K562 (cell line): Measurements from ENCODE around the gene SCAMP3. TPM values are rescaled to one million over a fixed set of nuclear protein-coding genes. Genes with fewer than 3 reads are reported as not detected.

Experiments
- ARHGAP35 ChIP-seq: fragments of 450-650 bp; IDR thresholded peaks from 2 replicates; pipeline ENCODE4 v1.6.1; 2018; ENCODE audit not compliant: partially characterized antibody
- BCOR ChIP-seq: fragments of 450-650 bp; IDR thresholded peaks from 2 replicates; pipeline ENCODE4 v1.6.1; 2016
- FOXO4 ChIP-seq: fragments of 450-650 bp; formaldehyde crosslinking; IDR thresholded peaks from 2 replicates; pipeline ENCODE4 v1.4.0; 2020; ENCODE audit warnings: mild to moderate bottlenecking, moderate library complexity
- GABPA ChIP-seq: fragments of 200-800 bp; sonication (Bioruptor generic); conservative IDR thresholded peaks from 2 replicates; pipeline ENCODE4 v1.6.1; 2016; ENCODE audit warnings: low read depth, missing genetic modification characterization, missing compliant biosample characterization
- HIVEP1 ChIP-seq: fragments of 250-450 bp; sonication (Bioruptor Pico); IDR thresholded peaks from 2 replicates; pipeline ENCODE4 v1.4.0; 2020; ENCODE audit warnings: mild to moderate bottlenecking
- ILF3 ChIP-seq: fragments of 450-650 bp; IDR thresholded peaks from 2 replicates; pipeline ENCODE4 v1.6.1; 2018; ENCODE audit warnings: antibody characterized with exemption, mild to moderate bottlenecking, moderate library complexity, borderline replicate concordance
- MAFF ChIP-seq: IDR thresholded peaks from 2 replicates; pipeline ENCODE4 v1.6.1; 2012; ENCODE audit warnings: low read length, improper control_type of control experiment
- MCM3 ChIP-seq: fragments of 450-650 bp; IDR thresholded peaks from 2 replicates; pipeline ENCODE4 v1.6.1; 2016
- NCOA1 ChIP-seq: fragments of 450-650 bp; IDR thresholded peaks from 2 replicates; pipeline ENCODE4 v1.6.1; 2016; ENCODE audit warnings: low read depth
- PHF8 ChIP-seq: fragments of 200-600 bp; sonication (generic); IDR thresholded peaks from 2 replicates; pipeline ENCODE4 v1.6.1; 2012; ENCODE audit warnings: mixed run types, mild to moderate bottlenecking, inconsistent platforms, low read length, moderate library complexity, borderline replicate concordance
- SIN3B ChIP-seq: fragments of 450-650 bp; IDR thresholded peaks from 2 replicates; pipeline ENCODE4 v1.6.1; 2017; ENCODE audit warnings: low read depth, mild to moderate bottlenecking, moderate library complexity
- SMAD4 ChIP-seq: fragments of 250-450 bp; sonication (Bioruptor Pico); conservative IDR thresholded peaks from 2 replicates; pipeline ENCODE4 v1.8.0; 2021; ENCODE audit warnings: inconsistent platforms, mild to moderate bottlenecking, moderate library complexity
- TAF1 ChIP-seq: IDR thresholded peaks from 2 replicates; pipeline ENCODE4 v1.6.1; 2011; ENCODE audit warnings: mild to moderate bottlenecking, low read length, moderate library complexity; ENCODE audit not compliant: insufficient read depth, control insufficient read depth, severe bottlenecking; ENCODE audit errors: extremely low read depth
- TCF3 ChIP-seq: sonication (generic); formaldehyde crosslinking; IDR thresholded peaks from 2 replicates; pipeline ENCODE4 v1.4.0; 2020; ENCODE audit warnings: mild to moderate bottlenecking, missing genetic modification reagents
- TFAM ChIP-seq: fragments of 250-450 bp; sonication (Bioruptor Pico); conservative IDR thresholded peaks from 2 replicates; pipeline ENCODE4 v1.5.0; 2021; ENCODE audit warnings: mild to moderate bottlenecking, moderate library complexity
- ZBTB34 ChIP-seq: fragments of 250-450 bp; sonication (Bioruptor Pico); IDR thresholded peaks from 2 replicates; pipeline ENCODE4 v1.8.0; 2021; ENCODE audit warnings: mild to moderate bottlenecking, moderate library complexity
- ZNF140 ChIP-seq: fragments of 250-450 bp; sonication (Bioruptor Pico); IDR thresholded peaks from 2 replicates; pipeline ENCODE4 v1.8.0; 2021; ENCODE audit warnings: moderate library complexity, mild to moderate bottlenecking, inconsistent platforms
- ZNF217 ChIP-seq: sonication (generic); formaldehyde crosslinking; IDR thresholded peaks from 2 replicates; pipeline ENCODE4 v1.8.0; 2022; ENCODE audit warnings: mild to moderate bottlenecking, missing genetic modification reagents
- ZNF282 ChIP-seq: sonication (generic); formaldehyde crosslinking; IDR thresholded peaks from 2 replicates; pipeline ENCODE4 v1.8.1; 2023; ENCODE audit warnings: missing genetic modification reagents
- ZNF707 ChIP-seq: fragments of 250-450 bp; sonication (Bioruptor Pico); conservative IDR thresholded peaks from 2 replicates; pipeline ENCODE4 v1.8.0; 2022; ENCODE audit warnings: inconsistent platforms, mild to moderate bottlenecking, moderate library complexity
- ZNF778 ChIP-seq: fragments of 450-650 bp; formaldehyde crosslinking; IDR thresholded peaks from 2 replicates; pipeline ENCODE4 v1.4.0; 2020; ENCODE audit warnings: mild to moderate bottlenecking, moderate library complexity
- ZNF785 ChIP-seq: fragments of 250-450 bp; sonication (Bioruptor Pico); IDR thresholded peaks from 2 replicates; pipeline ENCODE4 v1.4.0; 2020; ENCODE audit warnings: mild to moderate bottlenecking
- polyA plus RNA-seq, 8 experiments: library from polyadenylated mRNA; depleted of rRNA in 4 of 8; stranded (reverse) in 5 of 8; unstranded in 3 of 8; fragments of >200 nt; fragmentation: Nextera tagmentation in 2 of 8; fragmentation: Illumina TruSeq in 1 of 8; extraction: Ambion mirVana in 2 of 8; extraction: Trizol in 1 of 8; gene quantifications; 2 replicates each; pipeline versions ENCODE4 v1.2.1 to v1.2.3, GENCODE V29; 2011 to 2014; ENCODE audit warnings: inconsistent platforms in 1 of 8, missing spikeins in 1 of 8
- total RNA-seq, 7 experiments: library from RNA; depleted of rRNA in 6 of 7; stranded (reverse); fragments of >200 nt in 6 of 7; fragmentation: Illumina TruSeq in 2 of 7; extraction: Trizol in 2 of 7; gene quantifications; 2 replicates each; pipeline versions ENCODE4 v1.2.1 to v1.2.3, GENCODE V29; 2011 to 2021; ENCODE audit warnings: low replicate concordance in 1 of 7
- TF ChIP-seq, protein P1 (sequence below): fragments of 450-650 bp; IDR thresholded peaks from 2 replicates; pipeline ENCODE4 v1.6.1; 2016; ENCODE audit warnings: mild to moderate bottlenecking
- TF ChIP-seq, protein P2 (sequence below): sonication (generic); IDR thresholded peaks from 2 replicates; pipeline ENCODE4 v1.6.1; 2016

SCAMP3 gene
- total and polyA plus RNA-seq, 9 of the 15 experiments (the other 6 are each of a cell fraction or from before 2014, with no cell fraction given) = 14.2 to 131 (median 86.1) TPM

DNA sequence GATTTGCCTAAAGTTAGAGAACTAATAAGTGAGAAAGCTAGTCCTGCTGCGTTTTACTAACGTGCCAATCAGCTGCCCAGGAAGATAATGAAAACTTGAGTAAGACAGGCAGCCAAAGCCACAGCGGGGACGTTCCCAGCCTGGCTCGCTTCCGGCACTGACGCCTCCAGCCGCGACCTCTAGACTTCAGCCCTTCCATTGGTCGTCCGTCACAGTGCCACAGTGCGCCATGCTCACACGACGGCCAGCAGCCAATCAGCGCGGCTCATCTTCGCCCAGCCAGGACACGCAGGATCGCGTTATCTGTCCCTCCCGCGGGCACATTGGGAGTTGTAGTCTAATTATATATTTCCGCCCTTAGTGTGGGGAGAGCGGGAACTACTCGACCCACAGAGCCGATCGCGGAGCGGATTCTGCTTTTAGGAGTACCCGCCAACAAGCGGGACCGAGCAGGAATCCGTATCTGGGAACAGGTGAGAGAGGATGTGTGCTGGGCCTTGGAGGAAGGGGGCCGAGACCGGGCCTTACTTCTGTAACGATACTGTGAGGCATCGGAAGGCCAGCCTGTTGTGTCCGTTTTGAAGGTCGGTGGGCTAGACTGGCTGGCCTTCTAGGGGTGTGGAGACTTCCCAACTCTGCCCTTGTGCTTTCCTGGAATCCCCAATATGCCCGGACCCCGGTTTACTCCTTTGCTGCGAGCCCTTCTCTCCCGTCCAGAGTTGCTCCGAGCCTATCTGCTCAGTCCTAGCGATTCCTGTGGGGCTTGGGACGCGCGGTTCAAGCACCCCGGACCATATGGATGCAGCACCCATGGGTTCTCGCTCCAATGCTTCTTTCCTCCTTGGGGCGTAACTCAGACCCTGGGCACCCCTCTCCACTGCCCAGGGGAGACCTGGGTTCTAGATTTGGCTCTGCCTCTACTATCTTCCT, 46.6 kb upstream of the SCAMP3 start, which contains the start of gene FDPS (continued):
- no peak for TF ChIP-seq BCOR
- TF ChIP-seq SMAD4 (CRISPR knock-in tag) = no peak
- TF ChIP-seq TAF1 = peak; percentile 87
- peak; percentile 87 for TF ChIP-seq GABPA (tag)
- TF ChIP-seq PHF8 = peak; percentile 83; the same call in 1 of the 2 replicates
- no peak for TF ChIP-seq ZNF778 (CRISPR knock-in tag)
- TF ChIP-seq HIVEP1 (CRISPR knock-in tag) = no peak
- TF ChIP-seq ZNF217 (CRISPR knock-in tag) = no peak
- TF ChIP-seq, protein P1, sequence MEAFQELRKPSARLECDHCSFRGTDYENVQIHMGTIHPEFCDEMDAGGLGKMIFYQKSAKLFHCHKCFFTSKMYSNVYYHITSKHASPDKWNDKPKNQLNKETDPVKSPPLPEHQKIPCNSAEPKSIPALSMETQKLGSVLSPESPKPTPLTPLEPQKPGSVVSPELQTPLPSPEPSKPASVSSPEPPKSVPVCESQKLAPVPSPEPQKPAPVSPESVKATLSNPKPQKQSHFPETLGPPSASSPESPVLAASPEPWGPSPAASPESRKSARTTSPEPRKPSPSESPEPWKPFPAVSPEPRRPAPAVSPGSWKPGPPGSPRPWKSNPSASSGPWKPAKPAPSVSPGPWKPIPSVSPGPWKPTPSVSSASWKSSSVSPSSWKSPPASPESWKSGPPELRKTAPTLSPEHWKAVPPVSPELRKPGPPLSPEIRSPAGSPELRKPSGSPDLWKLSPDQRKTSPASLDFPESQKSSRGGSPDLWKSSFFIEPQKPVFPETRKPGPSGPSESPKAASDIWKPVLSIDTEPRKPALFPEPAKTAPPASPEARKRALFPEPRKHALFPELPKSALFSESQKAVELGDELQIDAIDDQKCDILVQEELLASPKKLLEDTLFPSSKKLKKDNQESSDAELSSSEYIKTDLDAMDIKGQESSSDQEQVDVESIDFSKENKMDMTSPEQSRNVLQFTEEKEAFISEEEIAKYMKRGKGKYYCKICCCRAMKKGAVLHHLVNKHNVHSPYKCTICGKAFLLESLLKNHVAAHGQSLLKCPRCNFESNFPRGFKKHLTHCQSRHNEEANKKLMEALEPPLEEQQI = no peak
- TF ChIP-seq TCF3 (CRISPR knock-in tag) = no peak; the same call in 1 of the 2 replicates
- no peak for TF ChIP-seq TFAM
- TF ChIP-seq ZBTB34 (CRISPR knock-in tag) = no peak
- no peak for TF ChIP-seq ZNF282
- no peak for TF ChIP-seq FOXO4 (CRISPR knock-in tag)
- TF ChIP-seq NCOA1 = no peak
- TF ChIP-seq SIN3B = peak; percentile 57
- TF ChIP-seq MCM3 = no peak
- no peak for TF ChIP-seq ILF3
- TF ChIP-seq ZNF785 (CRISPR knock-in tag) = no peak
- TF ChIP-seq, protein P2, sequence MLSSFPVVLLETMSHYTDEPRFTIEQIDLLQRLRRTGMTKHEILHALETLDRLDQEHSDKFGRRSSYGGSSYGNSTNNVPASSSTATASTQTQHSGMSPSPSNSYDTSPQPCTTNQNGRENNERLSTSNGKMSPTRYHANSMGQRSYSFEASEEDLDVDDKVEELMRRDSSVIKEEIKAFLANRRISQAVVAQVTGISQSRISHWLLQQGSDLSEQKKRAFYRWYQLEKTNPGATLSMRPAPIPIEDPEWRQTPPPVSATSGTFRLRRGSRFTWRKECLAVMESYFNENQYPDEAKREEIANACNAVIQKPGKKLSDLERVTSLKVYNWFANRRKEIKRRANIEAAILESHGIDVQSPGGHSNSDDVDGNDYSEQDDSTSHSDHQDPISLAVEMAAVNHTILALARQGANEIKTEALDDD = peak; percentile 96
- TF ChIP-seq ARHGAP35 = no peak
- no peak for TF ChIP-seq ZNF707
- TF ChIP-seq MAFF = no peak
- no peak for TF ChIP-seq ZNF140 (CRISPR knock-in tag)
